CD4-positive, alpha-beta T cell treated with Interferon gamma for 1 hour (primary cell): ENCODE measurements around the gene NFIA.
A peak's percentile ranks its signal among the peaks of the same experiment; 100 is the strongest.

Experiments used
- DNase-seq: peaks from one replicate; pipeline ENCODE4 v3.0.0-alpha.2; 2020

The NFIA gene

GRCh38 chr1:61132645-61133334, 50.4 kb downstream of the NFIA start:
- no peak for DNase-seq

DNA sequence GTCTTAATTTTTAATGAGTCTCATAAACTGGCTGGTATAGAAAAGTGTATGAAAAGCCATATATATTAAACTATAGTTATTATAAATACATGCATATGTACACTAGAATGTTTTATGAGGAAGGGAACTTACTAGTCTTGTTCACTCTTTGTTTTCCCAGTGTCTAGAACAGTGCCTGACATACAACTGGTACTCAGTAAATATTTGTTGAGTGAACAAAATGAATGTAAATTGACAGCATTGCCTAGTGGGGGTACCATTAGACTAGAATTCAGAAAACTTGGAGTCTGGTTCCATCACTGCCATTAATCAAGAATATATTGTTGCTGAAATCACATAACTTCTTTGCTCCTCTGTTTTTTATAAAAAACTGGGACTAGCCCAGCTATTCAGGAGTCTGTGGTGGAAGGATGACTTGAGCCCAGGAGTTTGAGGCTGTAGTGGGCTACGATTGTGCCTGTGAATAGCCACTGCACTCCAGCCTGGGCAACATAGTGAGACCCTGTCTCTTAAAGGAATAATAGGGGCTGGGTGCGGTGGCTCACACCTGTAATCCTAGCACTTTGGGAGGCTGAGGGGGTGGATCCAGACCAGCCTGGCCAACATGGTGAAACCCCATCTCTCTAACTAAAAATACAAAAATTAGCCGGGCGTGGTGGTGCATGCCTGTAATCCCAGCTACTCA, 51.1 kb downstream of the NFIA start:
- no peak for DNase-seq

DNA sequence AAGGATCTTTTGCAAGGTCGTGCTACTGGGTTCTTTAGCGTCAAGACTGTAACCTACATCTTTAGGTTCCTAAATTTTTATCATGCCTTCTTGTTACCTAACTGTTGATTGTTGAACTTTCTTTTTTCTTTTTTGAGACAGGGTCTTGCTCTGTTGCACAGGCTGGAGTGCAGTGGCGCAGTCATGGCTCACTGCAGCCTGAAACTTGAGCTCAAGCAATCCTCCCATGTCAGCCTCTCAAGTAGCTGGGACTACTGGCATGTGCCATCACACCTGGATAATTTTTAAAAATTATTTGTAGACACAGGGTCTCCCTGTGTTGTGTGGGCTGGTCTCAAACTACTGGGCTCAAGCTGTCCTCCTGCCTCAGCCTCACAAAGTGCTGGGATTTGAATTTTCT, 52.9 kb downstream of the NFIA start:
- no peak for DNase-seq

GRCh38 chr1:61138305-61138704, 55.9 kb downstream of the NFIA start:
- no peak for DNase-seq

DNA sequence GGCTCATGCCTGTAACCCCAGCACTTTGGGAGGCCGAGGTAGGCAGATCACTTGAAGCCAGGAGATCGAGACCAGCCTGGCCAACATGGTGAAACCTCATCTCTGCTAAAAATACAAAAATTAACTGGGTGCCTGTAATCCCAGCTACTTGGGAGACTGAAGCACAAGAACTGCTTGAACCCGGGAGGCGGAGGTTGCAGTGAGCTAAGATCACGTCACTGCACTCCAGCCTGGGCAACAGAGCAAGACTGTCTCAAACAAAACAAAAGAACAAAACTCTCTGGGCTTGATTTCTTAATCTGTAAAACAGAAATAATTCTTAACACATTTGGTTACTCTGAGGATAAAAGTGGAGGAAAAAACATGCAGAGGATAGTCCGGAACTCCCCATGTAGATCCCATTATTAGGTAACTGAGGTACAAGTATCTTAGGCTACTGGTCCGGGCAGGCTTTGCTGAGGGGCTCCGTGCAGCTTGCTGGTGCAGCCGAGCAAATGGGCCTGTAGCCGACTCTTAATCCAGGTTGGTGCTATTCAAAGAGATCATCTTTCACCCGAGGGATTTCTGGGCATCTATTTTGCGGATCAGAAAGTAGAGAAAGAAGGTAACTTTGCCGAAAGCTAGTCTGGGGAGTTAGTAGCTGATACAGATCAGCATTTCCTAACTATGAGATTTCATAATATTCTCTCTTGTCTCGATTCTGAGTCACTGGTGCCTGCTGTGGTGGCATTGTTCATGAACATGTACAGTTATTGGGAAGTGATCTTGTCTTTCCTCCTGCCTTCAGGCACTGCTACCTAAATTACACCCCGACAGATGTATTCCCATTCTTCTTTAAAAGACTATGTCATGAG, 56.8 kb downstream of the NFIA start:
- DNase-seq: peak; percentile 5

DNA sequence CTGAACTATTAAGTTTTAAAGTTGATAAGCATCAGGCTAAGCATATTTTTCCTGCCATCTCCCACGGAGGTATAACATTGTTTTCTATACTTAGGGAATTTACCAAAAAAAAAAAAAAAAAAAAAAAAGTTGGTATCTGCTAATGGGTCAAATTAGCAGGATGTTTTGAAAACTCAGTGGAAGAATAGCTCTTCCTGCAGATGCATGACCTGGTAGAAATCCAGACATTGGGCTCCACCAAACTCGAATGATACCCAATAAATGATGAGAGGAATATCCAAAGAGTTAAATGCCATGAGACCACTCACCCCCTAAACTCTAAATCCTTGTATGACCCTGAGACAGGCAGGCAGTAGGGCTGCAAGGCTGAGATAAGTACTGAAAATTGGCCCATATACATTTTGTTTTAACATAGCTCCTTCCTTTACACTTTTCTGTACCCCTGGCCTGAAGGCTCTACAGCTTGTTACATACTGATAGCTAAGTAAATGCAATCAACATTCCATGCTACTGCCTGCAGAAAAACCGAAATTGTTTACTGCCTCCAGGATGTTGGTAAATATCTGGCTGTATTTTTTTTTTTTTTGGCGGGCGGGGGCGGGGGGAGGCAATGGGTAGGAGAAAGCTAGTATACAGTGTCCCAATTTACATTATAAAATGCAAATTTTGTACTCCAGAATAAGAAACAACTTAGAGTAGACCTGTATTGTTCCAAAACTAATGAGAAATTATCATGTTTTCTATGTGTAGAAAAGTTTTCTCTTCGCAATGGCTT, 57.6 kb downstream of the NFIA start:
- no peak for DNase-seq

GRCh38 chr1:61140778-61141177, 58.4 kb downstream of the NFIA start:
- no peak for DNase-seq

DNA sequence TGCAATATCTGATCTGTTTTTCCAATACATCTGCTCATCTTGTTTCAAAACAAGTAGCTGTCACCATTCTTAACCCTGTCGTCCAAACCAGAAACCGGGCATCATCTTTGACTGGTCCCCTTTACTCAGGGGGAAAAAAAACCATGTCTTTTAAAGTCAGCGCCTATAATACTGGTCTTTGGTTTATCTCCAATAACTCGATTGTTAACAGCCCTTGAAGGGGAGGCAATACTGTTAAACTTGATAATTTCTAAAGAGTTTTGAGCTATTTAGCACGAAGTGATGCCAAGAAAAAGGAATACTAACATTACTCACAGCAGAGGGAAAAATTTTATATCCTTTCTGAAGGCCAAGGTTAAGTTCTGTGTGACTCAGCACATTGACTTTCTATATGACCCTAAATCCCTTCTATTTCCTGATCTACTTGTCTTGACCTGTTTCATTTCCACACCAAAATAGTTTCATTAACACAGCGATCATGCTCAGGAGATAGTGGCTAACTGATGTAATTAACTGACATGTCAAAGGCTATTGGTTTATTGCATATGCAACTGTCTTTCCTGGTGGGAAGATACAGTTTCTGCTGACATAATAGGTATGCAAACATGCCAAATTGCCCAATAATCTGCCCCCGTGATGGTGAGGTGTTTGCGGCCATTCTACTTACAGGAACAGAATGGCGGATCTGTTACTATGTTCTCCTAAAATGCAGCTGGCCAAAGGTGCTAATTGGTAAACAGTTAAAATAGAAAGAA, 59.1 kb downstream of the NFIA start:
- DNase-seq: no peak

GRCh38 chr1:61142043-61142440, 59.7 kb downstream of the NFIA start:
- no peak for DNase-seq

DNA sequence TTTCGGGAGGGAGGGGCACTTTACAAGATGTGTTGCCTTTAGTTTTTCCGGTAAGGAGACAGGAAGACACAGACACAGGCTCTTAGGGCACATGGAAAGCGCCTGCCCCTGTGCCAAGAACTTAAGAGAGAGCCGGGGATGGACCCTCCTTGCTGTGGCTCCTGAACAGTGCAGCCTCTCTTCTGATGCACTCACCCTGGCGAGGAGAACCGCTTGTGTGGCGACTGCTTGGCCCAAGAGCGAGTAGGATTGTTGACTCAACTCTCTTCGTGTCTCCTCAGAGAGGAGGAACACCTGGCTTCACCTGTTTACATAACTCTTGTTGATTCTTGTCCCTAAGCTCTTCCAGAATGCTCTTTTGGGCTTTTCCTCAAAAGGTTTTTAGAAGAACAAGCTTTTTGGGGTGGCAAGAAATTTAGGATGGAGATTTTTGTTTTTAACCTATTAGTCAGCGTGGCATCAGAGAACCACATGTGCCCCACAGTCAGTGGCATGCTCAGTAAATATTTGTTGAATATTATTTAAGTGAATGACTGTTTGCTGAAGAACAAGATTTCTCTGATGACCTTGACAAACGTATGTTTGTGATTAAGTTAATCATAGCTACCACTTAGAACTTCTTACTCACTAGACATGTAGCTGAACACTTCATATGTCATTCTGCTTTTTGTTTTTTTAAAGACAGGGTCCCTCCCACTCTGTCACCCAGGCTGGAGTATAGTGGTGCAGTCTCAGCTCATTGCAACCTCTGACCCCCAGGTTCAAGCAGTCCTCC, 60.6 kb downstream of the NFIA start:
- DNase-seq: no peak

- DNase-seq: no peak
Measured at GRCh38 chr1:61143821-61144424, 61.6 kb downstream of the NFIA start.

- no peak for DNase-seq
Measured at GRCh38 chr1:61149010-61149860, 66.9 kb downstream of the NFIA start.

DNA sequence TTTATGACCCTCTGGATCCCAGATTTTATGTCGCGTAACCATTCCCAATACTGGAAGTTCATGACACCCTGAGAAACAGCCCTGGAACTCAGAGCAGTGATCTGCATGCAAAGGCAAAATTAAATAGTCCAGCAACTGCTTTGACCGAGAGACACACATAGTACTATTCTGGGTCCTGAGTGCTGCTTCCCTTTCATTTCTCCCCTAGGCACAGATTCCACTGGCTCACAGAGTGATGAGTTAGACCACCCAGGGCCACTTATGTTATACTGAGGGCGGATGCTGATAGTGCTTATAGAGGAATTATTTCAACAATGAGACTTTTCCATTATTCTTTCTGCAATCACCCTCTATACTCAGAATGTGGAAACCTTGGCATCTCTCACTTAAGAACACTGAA, 69.2 kb downstream of the NFIA start:
- no peak for DNase-seq

- no peak for DNase-seq
Measured at GRCh38 chr1:61152066-61152465, 69.7 kb downstream of the NFIA start.

GRCh38 chr1:61152469-61153105, 70.2 kb downstream of the NFIA start:
- no peak for DNase-seq

- no peak for DNase-seq
Measured at GRCh38 chr1:61156576-61157467, 74.5 kb downstream of the NFIA start.

GRCh38 chr1:61157468-61157987, 75.2 kb downstream of the NFIA start:
- no peak for DNase-seq

- no peak for DNase-seq
Measured at GRCh38 chr1:61158591-61158990, 76.2 kb downstream of the NFIA start.
